ENCODE measurements around the gene PRDM1. TPM values are rescaled to one million over a fixed set of nuclear protein-coding genes. Genes with fewer than 3 reads are reported as not detected.

Gene PRDM1
- polyA plus RNA-seq, 1 of the 3 experiments (the other 2 are of a cell fraction) = 4.0 TPM

GRCh38 chr6:106138151-106138550 lies 52.0 kb downstream of the PRDM1 start:
- H3K9me2 ChIP-seq = no peaks in the 10 kb centered on the region
- DNase-seq = no peak
- no peaks in the 10 kb centered on the region for H4K20me1 ChIP-seq (ENCODE audit: insufficient read depth)
- H3K27me3 ChIP-seq (ENCODE audit: insufficient read depth) = no peaks in the 10 kb centered on the region
- H3F3A ChIP-seq (replicated peaks; ENCODE audit: insufficient read depth) = no peaks in the 10 kb centered on the region
- H3K4me1 ChIP-seq (ENCODE audit: control insufficient read depth in 1 of 2, insufficient read depth in 2 of 2, low read depth in 1 of 2, low read length in 1 of 2) = peaks cover 5 to 9% of the 10 kb centered on the region in 2 experiments; a peak in 2 of 4 replicates
- CTCF ChIA-PET = no interaction called here
- H3K27ac ChIP-seq (ENCODE audit: low read depth in 2 of 2, low read length in 1 of 2) = no peak overlapping the region
- H3K36me3 ChIP-seq (replicated peaks in 1 of 2; ENCODE audit: control insufficient read depth in 1 of 2, insufficient read depth in 2 of 2, low read length in 1 of 2) = no peaks in the 10 kb centered on the region
- H3K4me2 ChIP-seq = no peak overlapping the region
- H2AFZ ChIP-seq (ENCODE audit: low read depth) = no peak overlapping the region
- H3K9ac ChIP-seq = no peak overlapping the region
- TF ChIP-seq CTCF (IDR thresholded peaks at IDR 0.05) = no peak
- TF ChIP-seq IRF3 (IDR thresholded peaks at IDR 0.05; ENCODE audit: low read depth, low read length) = no peak
- no peak for TF ChIP-seq SMC3 (IDR thresholded peaks at IDR 0.05; ENCODE audit: low read depth, low read length)
- TF ChIP-seq GATA2 (CRISPR knock-in tag; IDR thresholded peaks at IDR 0.05) = no peak
- TF ChIP-seq YY1 (IDR thresholded peaks at IDR 0.05; ENCODE audit: low read depth) = no peak
- TF ChIP-seq MEF2A (IDR thresholded peaks at IDR 0.05; ENCODE audit: borderline replicate concordance, low read depth) = no peak
- 94% methylated on average over 6 of the region's 6 CpGs for WGBS (ENCODE audit: low lambda C conversion rate)
- no peaks in the 10 kb centered on the region for H3K9me3 ChIP-seq
- no peaks in the 10 kb centered on the region for H3K79me2 ChIP-seq (ENCODE audit: insufficient read depth)
- H3K4me3 ChIP-seq (ENCODE audit: low read depth in 2 of 2, low read length in 1 of 2) = no peak overlapping the region
- POLR2A ChIA-PET = no interaction called here

GRCh38 chr6:106141441-106142237 lies 55.5 kb downstream of the PRDM1 start:
- no peak for DNase-seq
- H3F3A ChIP-seq (replicated peaks; ENCODE audit: insufficient read depth) = peaks cover 3% of the 10 kb centered on the region
- TF ChIP-seq TAF1 (IDR thresholded peaks at IDR 0.05; ENCODE audit: borderline replicate concordance, low read depth, low read length) (no peak), GABPA (IDR thresholded peaks at IDR 0.05; ENCODE audit: low read depth) (no peak)

More at GRCh38 chr6:106141441-106142237, 55.5 kb downstream of the PRDM1 start:
- Histone ChIP-seq H3K4me1 (ENCODE audit: control insufficient read depth in 1 of 2, insufficient read depth in 2 of 2, low read depth in 1 of 2, low read length in 1 of 2) (peaks cover 0 to 8% of the 10 kb centered on the region in 2 experiments; a peak in 2 of 4 replicates), H3K9me2 (no peaks in the 10 kb centered on the region), H3K4me2 (no peak overlapping the region), H3K27ac (ENCODE audit: low read depth in 2 of 2, low read length in 1 of 2) (no peak overlapping the region), H3K79me2 (ENCODE audit: insufficient read depth) (no peaks in the 10 kb centered on the region), H2AFZ (ENCODE audit: low read depth) (no peak overlapping the region; the same call in 1 of the 2 replicates), H3K9ac (no peak overlapping the region), H3K4me3 (ENCODE audit: low read depth in 2 of 2, low read length in 1 of 2) (no peak overlapping the region), H3K36me3 (replicated peaks in 1 of 2; ENCODE audit: control insufficient read depth in 1 of 2, insufficient read depth in 2 of 2, low read length in 1 of 2) (no peaks in the 10 kb centered on the region), H3K9me3 (no peaks in the 10 kb centered on the region), H4K20me1 (ENCODE audit: insufficient read depth) (no peaks in the 10 kb centered on the region), H3K27me3 (ENCODE audit: insufficient read depth) (no peaks in the 10 kb centered on the region)
- 85% methylated on average over 9 of the region's 9 CpGs for WGBS (ENCODE audit: low lambda C conversion rate)
- CTCF ChIA-PET = interaction anchor here (1.5 kb wide), 1 partner anchor 13 kb away, joined by 3 read pairs; no protein-coding TSS in a partner anchor
- POLR2A ChIA-PET = no interaction called here

Measured in SK-N-SH (cell line).